ENCODE data around the gene SSTR1.

The SSTR1 gene

GRCh38 chr14:38203929-38204718, 3.6 kb upstream of the SSTR1 start:
- no peak for DNase-seq

GRCh38 chr14:38204719-38205115, 3.0 kb upstream of the SSTR1 start:
- no peak for DNase-seq

GRCh38 chr14:38205119-38205813, 2.4 kb upstream of the SSTR1 start:
- DNase-seq, result no peak

GRCh38 chr14:38205949-38206665, 1.6 kb upstream of the SSTR1 start:
- no peak for DNase-seq

- DNase-seq, result no peak
These were observed 871 bp upstream of the SSTR1 start for GRCh38 chr14:38206689-38207376.

- DNase-seq, result no peak
These were observed 348 bp upstream of the SSTR1 start for GRCh38 chr14:38207377-38207735.

- peak; percentile 37 for DNase-seq
These were observed 1.2 kb downstream of the SSTR1 start for GRCh38 chr14:38208618-38209562.

- no peak for DNase-seq
These were observed 2.2 kb downstream of the SSTR1 start for GRCh38 chr14:38209572-38210557.

GRCh38 chr14:38210587-38211216, 3.0 kb downstream of the SSTR1 start:
- no peak for DNase-seq

- DNase-seq, result no peak
These were observed 3.6 kb downstream of the SSTR1 start for GRCh38 chr14:38211255-38211735.

- DNase-seq, result no peak
These were observed 4.4 kb downstream of the SSTR1 start for GRCh38 chr14:38212111-38212510.

- no peak for DNase-seq
These were observed 5.3 kb downstream of the SSTR1 start for GRCh38 chr14:38213001-38213400.

GRCh38 chr14:38217553-38217952, 9.8 kb downstream of the SSTR1 start:
- no peak for DNase-seq

- no peak for DNase-seq
These were observed 13.4 kb downstream of the SSTR1 start for GRCh38 chr14:38221077-38221476.

- no peak for DNase-seq
These were observed 16.6 kb downstream of the SSTR1 start for GRCh38 chr14:38224338-38224737.

GRCh38 chr14:38225946-38226345, 18.2 kb downstream of the SSTR1 start:
- DNase-seq, result no peak

- no peak for DNase-seq
These were observed 18.7 kb downstream of the SSTR1 start for GRCh38 chr14:38226366-38226765.

GRCh38 chr14:38233218-38233617, 25.5 kb downstream of the SSTR1 start:
- DNase-seq, result no peak

- DNase-seq, result no peak
These were observed 30.6 kb downstream of the SSTR1 start for GRCh38 chr14:38238332-38238731.

- no peak for DNase-seq
These were observed 31.2 kb downstream of the SSTR1 start for GRCh38 chr14:38238878-38239277.
